Activated naive CD4-positive, alpha-beta T cell treated with anti-CD3 and anti-CD28 coated beads, Interleukin-2, amount 50 U/mL, for 24 hours (primary cell): ENCODE data around the gene FBN1.

Experiments
- H3K27ac Mint-ChIP-seq: one replicate; pipeline ENCODE4 v1.8.0; 2021; ENCODE audit warnings: mild to moderate bottlenecking, mixed read lengths
- H3K27me3 Mint-ChIP-seq: one replicate; pipeline ENCODE4 v1.8.0; 2021; ENCODE audit warnings: mixed read lengths
- H3K36me3 Mint-ChIP-seq: one replicate; pipeline ENCODE4 v1.8.0; 2021; ENCODE audit warnings: mixed read lengths
- H3K4me1 Mint-ChIP-seq: one replicate; pipeline ENCODE4 v1.8.0; 2021; ENCODE audit warnings: mixed read lengths
- H3K4me3 Mint-ChIP-seq: one replicate; pipeline ENCODE4 v1.8.0; 2021; ENCODE audit warnings: mild to moderate bottlenecking, mixed read lengths
- H3K9me3 Mint-ChIP-seq: one replicate; pipeline ENCODE4 v1.8.0; 2021; ENCODE audit warnings: mixed read lengths

Gene FBN1

DNA sequence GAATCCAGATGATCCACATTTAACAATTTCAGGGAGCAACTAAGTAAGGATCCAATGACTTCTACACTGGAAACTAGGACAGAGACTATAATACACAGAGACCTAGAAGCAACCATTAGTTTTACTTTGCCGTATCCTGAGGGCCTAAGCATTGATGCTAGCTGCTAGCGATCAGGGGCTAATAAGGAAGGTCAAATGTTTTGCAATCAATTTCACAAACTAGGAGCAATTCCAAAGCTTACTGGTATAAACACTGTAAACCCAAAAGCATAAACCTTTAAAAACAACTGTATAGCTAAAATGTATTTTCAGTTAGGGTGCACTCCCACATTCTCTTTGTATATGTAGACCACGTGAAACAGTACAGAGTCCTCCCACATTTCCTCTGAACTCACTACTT, 31.5 kb downstream of the FBN1 start:
- Mint-ChIP-seq H3K27ac (no peak overlapping the region), H3K36me3 (no peaks in the 10 kb centered on the region), H3K4me1 (no peaks in the 10 kb centered on the region), H3K9me3 (no peaks in the 10 kb centered on the region), H3K4me3 (no peak overlapping the region), H3K27me3 (no peaks in the 10 kb centered on the region)

GRCh38 chr15:48609486-48609885, 36.0 kb downstream of the FBN1 start:
- no peaks in the 10 kb centered on the region for H3K36me3 Mint-ChIP-seq
- H3K4me3 Mint-ChIP-seq = no peak overlapping the region
- H3K27ac Mint-ChIP-seq = no peak overlapping the region
- H3K27me3 Mint-ChIP-seq = no peaks in the 10 kb centered on the region
- H3K9me3 Mint-ChIP-seq = no peaks in the 10 kb centered on the region
- H3K4me1 Mint-ChIP-seq = no peaks in the 10 kb centered on the region

GRCh38 chr15:48607846-48608245, 37.7 kb downstream of the FBN1 start:
- Mint-ChIP-seq H3K27ac (no peak overlapping the region), H3K36me3 (no peaks in the 10 kb centered on the region), H3K27me3 (no peaks in the 10 kb centered on the region), H3K4me1 (no peaks in the 10 kb centered on the region), H3K4me3 (no peak overlapping the region), H3K9me3 (no peaks in the 10 kb centered on the region)

DNA sequence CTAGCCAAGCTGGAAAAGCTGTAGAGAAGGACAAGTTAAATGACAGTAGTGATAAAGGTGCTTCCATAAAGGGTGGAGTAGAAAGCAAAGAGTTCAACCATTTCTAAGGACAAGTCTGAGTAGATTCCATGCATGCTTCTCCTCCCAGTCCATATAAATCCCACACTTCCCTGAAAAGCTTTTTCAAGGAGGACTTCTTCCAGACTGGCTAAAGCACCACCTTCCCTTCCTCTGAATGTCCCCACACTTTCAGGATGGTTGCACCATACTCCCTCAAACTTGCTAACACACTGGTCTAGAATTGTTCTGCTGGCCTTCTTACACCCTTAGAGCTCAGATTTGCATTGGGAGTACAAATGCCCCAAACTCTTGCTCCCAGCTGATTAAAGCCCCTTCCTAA, 40.9 kb downstream of the FBN1 start:
- Mint-ChIP-seq H3K9me3 (no peaks in the 10 kb centered on the region), H3K4me3 (no peak overlapping the region), H3K36me3 (no peaks in the 10 kb centered on the region), H3K4me1 (no peaks in the 10 kb centered on the region), H3K27me3 (peaks cover 4% of the 10 kb centered on the region), H3K27ac (no peak overlapping the region)

DNA sequence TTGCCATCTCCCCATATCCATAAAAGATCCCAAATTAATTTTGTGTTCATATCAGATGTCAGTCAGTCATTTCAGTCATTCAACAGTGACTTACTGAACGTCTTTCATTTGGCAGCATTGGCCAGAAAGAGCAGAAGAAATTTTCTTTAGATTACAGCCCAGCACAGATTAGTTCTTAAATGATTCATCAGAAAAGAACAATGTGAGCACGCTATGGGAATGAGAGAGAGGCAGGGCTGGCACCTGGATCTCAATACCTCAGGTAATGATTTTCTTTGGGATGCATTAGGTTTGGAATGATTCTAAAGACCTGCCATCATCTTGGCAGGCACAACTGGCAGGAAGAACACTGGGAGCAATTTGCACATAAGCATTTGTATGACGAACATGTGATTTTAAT, 41.6 kb downstream of the FBN1 start:
- no peak overlapping the region for H3K4me3 Mint-ChIP-seq
- H3K27ac Mint-ChIP-seq = no peak overlapping the region
- no peaks in the 10 kb centered on the region for H3K4me1 Mint-ChIP-seq
- no peaks in the 10 kb centered on the region for H3K36me3 Mint-ChIP-seq
- H3K27me3 Mint-ChIP-seq = peaks cover 4% of the 10 kb centered on the region
- H3K9me3 Mint-ChIP-seq = no peaks in the 10 kb centered on the region

DNA sequence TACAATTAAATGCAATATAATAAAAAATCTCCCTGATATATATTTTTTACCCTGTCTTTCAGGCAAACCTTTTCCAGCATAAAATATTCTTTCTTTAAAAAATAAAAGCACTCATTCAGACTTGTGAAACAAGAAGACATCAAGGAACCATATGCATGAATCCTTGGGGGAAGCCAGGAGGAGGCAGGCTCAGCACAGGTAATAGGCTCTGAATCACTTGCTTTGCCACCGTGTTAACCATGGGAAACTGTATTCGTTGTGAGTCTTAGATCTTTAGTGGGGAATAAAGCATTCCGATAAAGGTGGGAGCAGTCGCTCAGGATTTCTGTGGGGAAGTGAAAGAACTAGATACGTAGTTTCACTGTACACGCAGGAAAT, 42.4 kb downstream of the FBN1 start:
- Mint-ChIP-seq H3K27ac (no peak overlapping the region), H3K9me3 (no peaks in the 10 kb centered on the region), H3K4me1 (no peaks in the 10 kb centered on the region), H3K27me3 (peaks cover 4% of the 10 kb centered on the region), H3K36me3 (no peaks in the 10 kb centered on the region), H3K4me3 (no peak overlapping the region)

DNA sequence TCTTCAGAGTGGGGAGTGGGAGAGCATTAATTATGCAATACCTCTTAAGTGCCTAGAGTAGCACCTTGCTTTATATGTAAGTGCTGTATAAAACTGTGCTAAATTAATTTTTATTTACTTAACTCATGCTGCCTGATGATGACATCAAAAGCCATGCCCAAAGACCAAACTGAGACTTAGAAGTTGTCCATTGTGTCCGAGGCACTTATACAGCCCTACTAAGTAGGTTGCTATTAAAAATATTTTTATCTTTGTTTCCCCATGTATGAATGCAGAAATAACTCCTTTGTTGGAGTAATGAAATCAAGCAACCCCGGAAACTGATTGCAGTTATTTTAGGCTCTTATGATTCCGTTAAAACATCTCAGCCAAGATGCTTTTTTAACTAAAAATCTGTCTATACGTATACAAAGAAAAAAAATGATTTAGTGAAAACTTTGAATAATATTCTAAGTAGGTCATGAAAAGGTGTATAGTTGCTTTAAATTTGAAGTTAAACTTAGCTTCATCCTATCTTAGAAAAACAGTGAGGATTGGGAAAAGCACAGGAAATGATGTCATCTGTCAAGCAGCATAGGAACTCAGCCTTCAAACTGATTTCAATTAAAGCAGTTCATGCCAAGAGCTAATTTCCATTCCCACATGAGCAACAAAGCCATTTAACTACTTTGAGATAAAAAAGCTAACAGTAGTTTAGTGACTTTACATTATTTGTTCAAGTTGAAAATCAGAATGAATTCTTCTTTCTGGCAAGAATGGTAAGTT, 43.0 kb downstream of the FBN1 start:
- Mint-ChIP-seq H3K4me3 (no peak overlapping the region), H3K4me1 (no peaks in the 10 kb centered on the region), H3K9me3 (no peaks in the 10 kb centered on the region), H3K27me3 (peaks cover 4% of the 10 kb centered on the region), H3K36me3 (no peaks in the 10 kb centered on the region), H3K27ac (no peak overlapping the region)

DNA sequence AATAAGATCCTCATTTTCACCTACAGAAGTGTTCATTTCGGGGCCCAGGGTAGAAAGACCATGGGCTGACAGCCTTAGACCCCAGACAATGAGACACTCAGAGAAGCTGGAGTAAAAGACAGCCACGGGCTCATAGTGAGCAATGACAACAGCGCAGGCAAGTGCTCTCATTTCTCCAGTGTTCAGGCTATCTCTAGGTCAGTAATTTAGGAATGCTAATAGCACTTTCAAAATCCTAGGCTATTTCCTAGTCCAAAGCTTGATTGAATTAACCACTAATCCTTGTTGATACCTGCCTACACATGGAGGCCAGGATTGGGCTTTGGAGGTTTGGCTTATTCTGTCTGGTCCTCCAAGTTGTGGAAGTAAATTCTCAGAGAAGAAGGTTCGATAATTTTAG, 44.4 kb downstream of the FBN1 start:
- no peak overlapping the region for H3K4me3 Mint-ChIP-seq
- peaks cover 4% of the 10 kb centered on the region for H3K27me3 Mint-ChIP-seq
- no peak overlapping the region for H3K27ac Mint-ChIP-seq
- no peaks in the 10 kb centered on the region for H3K36me3 Mint-ChIP-seq
- no peaks in the 10 kb centered on the region for H3K4me1 Mint-ChIP-seq
- no peaks in the 10 kb centered on the region for H3K9me3 Mint-ChIP-seq

DNA sequence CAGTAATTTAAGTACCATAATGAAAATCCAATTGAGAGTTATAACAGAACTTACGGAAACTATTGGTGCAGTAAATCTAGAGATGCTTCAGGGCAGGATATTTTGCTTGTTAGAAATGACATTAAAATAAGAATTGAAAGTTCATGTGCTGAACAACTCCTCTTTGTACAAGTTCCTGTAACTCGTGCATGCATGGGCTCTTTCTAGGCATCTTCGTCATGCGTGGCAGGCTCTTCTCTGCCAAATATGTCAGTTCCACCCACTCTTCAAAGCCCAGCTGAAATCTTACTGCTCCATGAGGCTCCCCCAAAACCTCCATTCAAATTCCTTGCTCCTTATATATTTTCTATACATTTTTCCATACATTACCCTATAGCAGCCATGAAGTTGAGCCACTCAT, 48.7 kb downstream of the FBN1 start:
- no peaks in the 10 kb centered on the region for H3K9me3 Mint-ChIP-seq
- H3K27ac Mint-ChIP-seq = no peak overlapping the region
- H3K4me1 Mint-ChIP-seq = no peaks in the 10 kb centered on the region
- no peak overlapping the region for H3K4me3 Mint-ChIP-seq
- no peaks in the 10 kb centered on the region for H3K36me3 Mint-ChIP-seq
- peaks cover 1% of the 10 kb centered on the region for H3K27me3 Mint-ChIP-seq

GRCh38 chr15:48596415-48596814, 49.1 kb downstream of the FBN1 start:
- H3K9me3 Mint-ChIP-seq = no peaks in the 10 kb centered on the region
- H3K4me1 Mint-ChIP-seq = no peaks in the 10 kb centered on the region
- H3K27ac Mint-ChIP-seq = no peak overlapping the region
- no peaks in the 10 kb centered on the region for H3K27me3 Mint-ChIP-seq
- no peak overlapping the region for H3K4me3 Mint-ChIP-seq
- no peaks in the 10 kb centered on the region for H3K36me3 Mint-ChIP-seq

DNA sequence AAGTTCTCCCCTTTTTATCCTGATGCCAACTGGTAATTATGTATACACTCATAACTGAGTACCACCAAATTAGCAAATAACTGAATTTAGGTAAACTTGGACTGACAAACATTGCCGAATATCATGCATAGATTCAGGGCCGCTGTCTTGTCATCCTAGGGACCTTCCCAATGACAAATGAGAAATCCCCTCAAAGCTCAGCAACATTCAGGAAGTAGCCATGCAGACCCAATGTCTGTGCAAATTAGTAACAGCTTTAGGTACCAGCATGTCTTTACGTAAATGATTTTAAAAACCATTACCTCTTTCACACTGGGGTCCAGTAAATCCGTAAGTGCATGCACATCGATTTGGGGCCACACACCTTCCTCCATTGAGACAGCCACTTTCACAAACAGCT, 49.5 kb downstream of the FBN1 start:
- Mint-ChIP-seq H3K4me1 (no peaks in the 10 kb centered on the region), H3K27ac (no peak overlapping the region), H3K27me3 (no peaks in the 10 kb centered on the region), H3K4me3 (no peak overlapping the region), H3K9me3 (no peaks in the 10 kb centered on the region), H3K36me3 (no peaks in the 10 kb centered on the region)

DNA sequence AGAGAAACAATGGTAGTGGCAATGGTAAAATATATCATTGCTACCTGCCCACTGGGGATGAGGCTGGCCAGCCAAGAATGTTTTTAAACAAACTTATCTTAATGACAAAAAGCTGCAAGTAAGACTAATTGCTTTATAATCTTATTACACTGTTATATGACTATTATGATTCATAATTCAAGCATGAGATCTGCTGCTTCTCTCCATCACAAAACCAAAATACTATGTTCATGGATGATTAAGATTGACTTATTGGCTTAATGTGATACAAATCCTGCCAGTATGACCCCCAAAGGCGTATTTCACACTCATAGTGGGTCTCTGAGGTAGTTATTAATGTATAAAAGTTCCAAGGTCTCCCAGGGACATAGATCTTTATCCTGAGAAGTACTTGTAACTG, 52.6 kb downstream of the FBN1 start:
- no peaks in the 10 kb centered on the region for H3K4me1 Mint-ChIP-seq
- H3K36me3 Mint-ChIP-seq = no peaks in the 10 kb centered on the region
- H3K27ac Mint-ChIP-seq = no peak overlapping the region
- no peak overlapping the region for H3K4me3 Mint-ChIP-seq
- H3K27me3 Mint-ChIP-seq = no peaks in the 10 kb centered on the region
- H3K9me3 Mint-ChIP-seq = no peaks in the 10 kb centered on the region

GRCh38 chr15:48592221-48592731, 53.2 kb downstream of the FBN1 start:
- no peaks in the 10 kb centered on the region for H3K4me1 Mint-ChIP-seq
- no peak overlapping the region for H3K4me3 Mint-ChIP-seq
- H3K27ac Mint-ChIP-seq = peak overlapping the region; percentile 20
- H3K36me3 Mint-ChIP-seq = no peaks in the 10 kb centered on the region
- no peaks in the 10 kb centered on the region for H3K27me3 Mint-ChIP-seq
- H3K9me3 Mint-ChIP-seq = no peaks in the 10 kb centered on the region

DNA sequence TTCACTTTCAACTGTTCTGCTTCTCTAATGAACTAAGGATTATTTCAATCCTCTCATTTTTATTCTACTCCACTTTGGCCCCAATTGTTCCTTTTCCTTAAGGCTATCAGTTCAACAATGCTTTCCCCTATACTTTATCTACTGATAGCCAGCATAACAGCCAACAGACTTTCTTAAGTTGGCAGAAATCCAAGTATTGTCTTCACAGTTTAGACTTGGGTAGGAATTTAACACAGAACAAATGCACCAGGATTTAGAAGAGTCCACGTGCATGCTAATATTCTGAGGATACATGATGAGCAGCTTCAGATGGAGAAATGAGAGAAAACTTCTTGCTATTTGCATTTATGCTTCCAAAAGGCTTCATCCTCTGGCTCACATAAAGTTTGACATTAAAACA, 54.8 kb downstream of the FBN1 start:
- no peaks in the 10 kb centered on the region for H3K4me1 Mint-ChIP-seq
- no peak overlapping the region for H3K27ac Mint-ChIP-seq

DNA sequence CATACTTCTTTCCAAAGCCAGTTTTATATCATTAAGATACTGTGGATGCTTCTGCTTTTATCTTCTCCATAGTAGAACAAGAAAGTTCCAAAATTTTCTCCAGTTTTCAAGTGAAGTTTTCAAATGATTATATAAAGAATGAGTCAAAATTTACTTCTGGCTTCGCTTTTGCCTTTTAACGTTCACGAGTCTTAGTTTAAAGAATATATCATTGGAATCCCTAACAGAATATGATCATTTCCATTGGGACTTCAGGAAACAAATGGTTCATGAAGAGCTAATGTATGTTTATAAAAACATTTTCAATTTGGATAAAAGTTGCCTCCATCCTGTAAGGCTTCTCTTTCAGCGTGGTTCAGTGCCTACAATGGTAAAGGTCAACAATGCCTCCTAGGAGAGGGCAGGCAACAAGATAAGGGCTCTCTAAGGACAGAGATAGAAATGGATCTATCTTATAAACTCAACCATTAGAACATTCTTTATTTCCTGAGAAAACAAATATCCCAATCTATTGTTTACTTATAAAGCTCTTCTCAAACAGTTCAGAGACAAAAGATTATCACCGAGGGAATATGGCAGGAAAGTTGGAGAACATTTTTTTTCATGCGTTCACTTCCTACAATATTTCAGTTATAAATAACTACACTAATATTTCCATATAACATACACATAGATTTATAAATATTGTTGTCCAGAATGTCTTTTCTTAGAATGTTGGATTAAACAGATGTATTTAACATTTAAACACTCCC, 60.5 kb downstream of the FBN1 start:
- H3K36me3 Mint-ChIP-seq = no peaks in the 10 kb centered on the region
- no peak overlapping the region for H3K27ac Mint-ChIP-seq
- no peaks in the 10 kb centered on the region for H3K9me3 Mint-ChIP-seq
- no peak overlapping the region for H3K4me3 Mint-ChIP-seq
- H3K4me1 Mint-ChIP-seq = no peaks in the 10 kb centered on the region
- H3K27me3 Mint-ChIP-seq = no peaks in the 10 kb centered on the region

More for the DNA sequence above, 54.8 kb downstream of the FBN1 start:
- Mint-ChIP-seq H3K9me3 (no peaks in the 10 kb centered on the region), H3K27me3 (no peaks in the 10 kb centered on the region), H3K36me3 (no peaks in the 10 kb centered on the region), H3K4me3 (no peak overlapping the region)

- Mint-ChIP-seq H3K36me3 (no peaks in the 10 kb centered on the region), H3K27me3 (no peaks in the 10 kb centered on the region), H3K4me3 (no peak overlapping the region), H3K9me3 (no peaks in the 10 kb centered on the region), H3K4me1 (no peaks in the 10 kb centered on the region), H3K27ac (no peak overlapping the region)
Measured at GRCh38 chr15:48584090-48584811, 61.3 kb downstream of the FBN1 start.
